Stimulated activated naive CD8-positive, alpha-beta T cell treated with anti-CD3 and anti-CD28 coated beads, Interleukin-15, Interleukin-2, amounts not matched to agents 100 ng/mL and 50 ng/mL, for 24 hours (primary cell): ENCODE results near the gene LPAR3.

Source experiments
- H3K27ac Mint-ChIP-seq: one replicate; pipeline ENCODE4 v1.8.0; 2021; ENCODE audit warnings: mild to moderate bottlenecking, mixed read lengths
- H3K27me3 Mint-ChIP-seq: one replicate; pipeline ENCODE4 v1.8.0; 2021; ENCODE audit warnings: mixed read lengths
- H3K36me3 Mint-ChIP-seq: one replicate; pipeline ENCODE4 v1.8.0; 2021; ENCODE audit warnings: low read depth, mixed read lengths
- H3K4me1 Mint-ChIP-seq: one replicate; pipeline ENCODE4 v1.8.0; 2021; ENCODE audit warnings: low read depth, mixed read lengths
- H3K4me3 Mint-ChIP-seq: one replicate; pipeline ENCODE4 v1.8.0; 2021; ENCODE audit warnings: mild to moderate bottlenecking, mixed read lengths
- H3K9me3 Mint-ChIP-seq: one replicate; pipeline ENCODE4 v1.8.0; 2021; ENCODE audit warnings: mixed read lengths

The LPAR3 gene

GRCh38 chr1:84855691-84856630 is 37.0 kb downstream of the LPAR3 start:
- peak overlapping the region; percentile 18 for H3K27ac Mint-ChIP-seq
- H3K27me3 Mint-ChIP-seq: peaks cover 3% of the 10 kb centered on the region
- H3K36me3 Mint-ChIP-seq: no peaks in the 10 kb centered on the region
- H3K4me1 Mint-ChIP-seq: peaks cover 38% of the 10 kb centered on the region
- no peak overlapping the region for H3K4me3 Mint-ChIP-seq
- no peaks in the 10 kb centered on the region for H3K9me3 Mint-ChIP-seq

DNA sequence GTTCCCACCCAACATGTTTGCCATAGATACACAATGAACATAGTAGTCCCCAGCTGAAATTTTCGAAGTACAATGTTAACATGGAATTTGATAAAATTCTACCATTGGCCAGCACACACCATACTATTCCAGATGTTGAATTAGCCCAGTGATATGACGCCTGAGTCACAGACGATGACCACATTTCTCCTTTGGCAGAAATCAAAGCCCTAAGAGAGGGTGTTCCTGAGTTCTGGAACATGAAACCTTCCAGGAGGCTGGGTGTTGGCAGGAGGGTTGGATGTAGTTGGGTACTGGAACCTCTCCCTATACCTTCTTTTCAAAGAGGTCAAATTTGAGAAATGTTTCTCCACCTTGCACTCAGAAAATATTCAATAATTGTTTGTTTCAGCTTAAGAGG is 37.8 kb downstream of the LPAR3 start:
- Mint-ChIP-seq H3K27me3 (peaks cover 3% of the 10 kb centered on the region), H3K4me1 (peaks cover 38% of the 10 kb centered on the region), H3K27ac (peak overlapping the region; percentile 18), H3K36me3 (no peaks in the 10 kb centered on the region), H3K9me3 (no peaks in the 10 kb centered on the region), H3K4me3 (no peak overlapping the region)

DNA sequence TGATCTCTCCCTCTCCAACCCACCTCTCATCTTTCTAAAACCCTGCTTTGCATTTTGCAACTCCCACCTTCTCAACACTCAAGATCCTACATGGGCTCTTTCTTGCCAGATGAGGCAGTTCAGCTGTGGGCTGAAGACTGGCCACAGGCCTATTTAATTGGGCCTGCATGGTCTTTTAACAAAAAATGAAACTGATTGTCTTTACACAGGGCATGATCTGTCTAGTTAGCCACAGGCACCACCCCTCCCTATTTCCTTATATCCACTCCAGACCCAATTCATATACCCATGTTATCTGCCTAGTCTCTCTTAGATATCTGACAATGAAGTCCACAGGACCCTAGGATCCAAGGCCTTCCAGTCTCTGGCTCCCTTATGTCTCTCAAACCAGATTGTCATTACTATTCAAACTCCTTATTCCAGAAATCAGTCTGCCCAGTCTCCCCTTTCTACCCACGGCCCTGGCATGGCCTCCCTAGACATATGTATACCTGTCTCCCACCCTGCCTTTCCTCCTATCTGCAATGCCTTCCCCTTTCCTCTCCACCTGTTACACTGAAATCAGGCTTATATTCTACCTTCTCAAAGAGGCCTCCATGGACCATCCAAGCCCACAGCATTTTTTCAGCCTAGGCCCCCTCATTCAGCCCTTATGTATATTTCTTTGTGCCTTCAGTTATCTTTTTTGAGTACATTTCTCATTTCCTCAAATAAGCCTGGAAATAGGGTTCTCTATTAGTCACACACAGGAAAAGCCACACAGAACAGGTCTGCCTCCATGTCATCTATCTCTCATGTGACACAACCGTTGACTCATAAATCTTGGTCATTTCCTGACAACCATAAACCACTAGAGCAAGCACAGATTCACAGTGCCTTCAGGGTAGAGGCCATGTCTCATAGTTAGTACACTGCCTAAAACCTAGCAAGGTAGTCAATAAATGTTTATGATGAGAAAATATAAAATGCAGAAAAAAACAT is 39.0 kb downstream of the LPAR3 start:
- peaks cover 33% of the 10 kb centered on the region for H3K4me1 Mint-ChIP-seq
- no peaks in the 10 kb centered on the region for H3K36me3 Mint-ChIP-seq
- peaks cover 3% of the 10 kb centered on the region for H3K27me3 Mint-ChIP-seq
- H3K4me3 Mint-ChIP-seq: no peak overlapping the region
- no peaks in the 10 kb centered on the region for H3K9me3 Mint-ChIP-seq
- peak overlapping the region; percentile 67 for H3K27ac Mint-ChIP-seq

DNA sequence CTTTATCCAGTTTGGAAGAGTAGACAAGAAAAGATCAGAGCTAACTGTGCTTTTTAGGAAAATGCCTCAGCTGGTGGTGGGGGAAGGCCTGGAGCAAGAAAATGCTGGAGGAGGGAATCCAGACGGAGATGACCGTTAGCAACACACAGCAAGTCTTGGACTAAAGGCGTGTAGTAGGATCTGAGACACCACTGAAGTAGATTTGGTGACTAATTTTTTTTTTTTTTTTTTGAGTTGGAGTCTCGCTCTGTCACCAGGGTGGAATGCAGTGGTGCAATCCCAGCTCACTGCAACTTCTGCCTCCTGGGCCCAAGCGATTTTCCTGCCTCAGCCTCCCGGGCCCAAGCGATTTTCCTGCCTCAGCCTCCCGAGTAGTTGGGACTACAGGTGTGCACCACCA is 41.2 kb downstream of the LPAR3 start:
- Mint-ChIP-seq H3K27ac (no peak overlapping the region), H3K9me3 (no peaks in the 10 kb centered on the region), H3K27me3 (no peaks in the 10 kb centered on the region), H3K4me3 (no peak overlapping the region), H3K4me1 (peaks cover 41% of the 10 kb centered on the region), H3K36me3 (no peaks in the 10 kb centered on the region)

DNA sequence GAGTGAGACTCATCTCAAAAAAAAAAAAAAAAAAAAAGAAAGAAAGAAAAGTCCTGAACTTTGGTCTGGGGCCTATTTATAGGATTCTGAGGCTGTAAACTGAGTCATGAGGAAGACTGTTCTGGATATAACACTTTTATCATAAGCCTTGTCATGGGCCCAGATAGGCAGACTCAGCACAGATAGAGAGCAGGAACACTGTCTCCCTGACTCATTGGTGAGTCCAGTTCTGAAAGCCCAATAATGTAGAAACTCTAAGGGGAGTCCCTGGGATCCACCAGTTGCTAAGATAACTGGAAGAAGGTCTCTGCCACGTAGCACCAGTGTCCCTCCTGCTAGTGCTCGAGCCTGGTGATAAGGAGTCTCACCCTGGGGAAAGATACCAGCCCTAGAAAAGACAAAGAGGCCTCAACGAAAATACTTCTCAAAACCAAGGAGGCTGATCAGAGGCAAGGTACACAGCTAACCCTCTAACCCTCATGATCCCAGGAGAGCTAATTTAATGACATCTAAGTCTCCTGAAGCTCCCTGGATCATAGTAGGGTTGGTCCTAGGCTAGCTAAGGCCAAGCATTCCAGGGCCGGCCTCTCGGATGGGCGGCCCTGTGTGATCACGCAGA is 43.5 kb downstream of the LPAR3 start:
- Mint-ChIP-seq H3K4me3 (no peak overlapping the region), H3K36me3 (no peaks in the 10 kb centered on the region), H3K27me3 (no peaks in the 10 kb centered on the region), H3K27ac (no peak overlapping the region), H3K9me3 (no peaks in the 10 kb centered on the region), H3K4me1 (peaks cover 25% of the 10 kb centered on the region)

GRCh38 chr1:84847253-84848250 is 45.5 kb downstream of the LPAR3 start:
- Mint-ChIP-seq H3K27me3 (no peaks in the 10 kb centered on the region), H3K9me3 (no peaks in the 10 kb centered on the region), H3K36me3 (no peaks in the 10 kb centered on the region), H3K4me1 (peaks cover 14% of the 10 kb centered on the region), H3K4me3 (no peak overlapping the region), H3K27ac (no peak overlapping the region)

GRCh38 chr1:84846387-84846786 is 46.6 kb downstream of the LPAR3 start:
- no peak overlapping the region for H3K4me3 Mint-ChIP-seq
- no peaks in the 10 kb centered on the region for H3K9me3 Mint-ChIP-seq
- H3K36me3 Mint-ChIP-seq: no peaks in the 10 kb centered on the region
- peaks cover 4% of the 10 kb centered on the region for H3K27me3 Mint-ChIP-seq
- H3K4me1 Mint-ChIP-seq: peaks cover 14% of the 10 kb centered on the region
- H3K27ac Mint-ChIP-seq: no peak overlapping the region

- Mint-ChIP-seq H3K4me3 (no peak overlapping the region), H3K36me3 (no peaks in the 10 kb centered on the region), H3K27ac (no peak overlapping the region), H3K9me3 (no peaks in the 10 kb centered on the region), H3K27me3 (peaks cover 4% of the 10 kb centered on the region), H3K4me1 (peaks cover 14% of the 10 kb centered on the region)
Measured at GRCh38 chr1:84845357-84845756, 47.6 kb downstream of the LPAR3 start.

- no peaks in the 10 kb centered on the region for H3K9me3 Mint-ChIP-seq
- H3K27ac Mint-ChIP-seq: no peak overlapping the region
- H3K4me3 Mint-ChIP-seq: no peak overlapping the region
- H3K27me3 Mint-ChIP-seq: peaks cover 4% of the 10 kb centered on the region
- H3K36me3 Mint-ChIP-seq: no peaks in the 10 kb centered on the region
- peaks cover 14% of the 10 kb centered on the region for H3K4me1 Mint-ChIP-seq
Measured at GRCh38 chr1:84844094-84844493, 48.9 kb downstream of the LPAR3 start.

DNA sequence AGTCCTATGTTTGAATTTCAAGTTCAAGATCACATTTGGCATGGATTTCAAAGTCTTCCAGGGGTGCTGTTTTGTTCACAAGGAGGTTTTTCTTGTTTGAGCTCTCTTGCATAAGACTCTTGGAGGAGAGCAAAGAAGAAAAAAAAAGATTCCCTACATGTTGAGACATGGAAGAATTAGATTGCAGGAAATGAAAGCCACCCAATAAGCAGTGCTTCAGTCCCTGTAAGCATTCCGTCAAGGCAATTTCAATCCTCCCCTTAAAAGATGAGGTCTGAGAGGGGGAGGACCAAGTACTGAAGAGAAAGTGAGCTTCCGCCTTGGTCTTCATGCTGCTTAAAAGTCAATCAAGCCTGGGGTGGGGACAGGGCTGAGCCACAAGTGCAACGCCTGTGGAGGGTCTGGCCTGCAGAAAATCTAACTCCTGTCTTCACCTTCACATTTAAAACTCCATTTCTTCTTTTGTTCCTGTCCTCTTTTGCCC is 50.2 kb downstream of the LPAR3 start:
- no peaks in the 10 kb centered on the region for H3K9me3 Mint-ChIP-seq
- H3K36me3 Mint-ChIP-seq: no peaks in the 10 kb centered on the region
- H3K27ac Mint-ChIP-seq: no peak overlapping the region
- peaks cover 10% of the 10 kb centered on the region for H3K4me1 Mint-ChIP-seq
- no peak overlapping the region for H3K4me3 Mint-ChIP-seq
- H3K27me3 Mint-ChIP-seq: peaks cover 4% of the 10 kb centered on the region

DNA sequence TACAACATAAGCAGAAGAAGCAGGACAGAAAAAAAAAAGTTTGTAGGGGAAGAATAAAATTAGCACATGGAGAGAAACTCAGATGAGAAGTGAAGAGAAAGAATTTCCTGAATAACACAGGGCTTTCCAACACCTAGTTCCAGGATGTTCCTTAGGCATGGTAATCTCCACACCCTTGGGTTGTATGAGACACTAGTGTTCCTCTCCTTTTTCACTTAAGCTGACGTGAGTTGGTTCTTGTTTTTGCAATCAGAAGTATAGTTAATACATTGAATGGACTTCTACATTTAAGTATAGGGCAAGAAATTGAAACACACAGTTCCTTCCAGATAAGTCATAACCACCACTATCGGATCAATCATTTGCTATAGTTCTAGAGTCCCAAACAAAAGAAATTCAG is 51.0 kb downstream of the LPAR3 start:
- no peaks in the 10 kb centered on the region for H3K9me3 Mint-ChIP-seq
- no peak overlapping the region for H3K27ac Mint-ChIP-seq
- no peaks in the 10 kb centered on the region for H3K36me3 Mint-ChIP-seq
- peaks cover 2% of the 10 kb centered on the region for H3K4me1 Mint-ChIP-seq
- H3K27me3 Mint-ChIP-seq: peaks cover 4% of the 10 kb centered on the region
- H3K4me3 Mint-ChIP-seq: no peak overlapping the region

- H3K4me1 Mint-ChIP-seq: no peaks in the 10 kb centered on the region
- H3K4me3 Mint-ChIP-seq: no peak overlapping the region
- no peak overlapping the region for H3K27ac Mint-ChIP-seq
- H3K36me3 Mint-ChIP-seq: no peaks in the 10 kb centered on the region
- no peaks in the 10 kb centered on the region for H3K9me3 Mint-ChIP-seq
- peaks cover 4% of the 10 kb centered on the region for H3K27me3 Mint-ChIP-seq
Measured at GRCh38 chr1:84840346-84840745, 52.7 kb downstream of the LPAR3 start.

DNA sequence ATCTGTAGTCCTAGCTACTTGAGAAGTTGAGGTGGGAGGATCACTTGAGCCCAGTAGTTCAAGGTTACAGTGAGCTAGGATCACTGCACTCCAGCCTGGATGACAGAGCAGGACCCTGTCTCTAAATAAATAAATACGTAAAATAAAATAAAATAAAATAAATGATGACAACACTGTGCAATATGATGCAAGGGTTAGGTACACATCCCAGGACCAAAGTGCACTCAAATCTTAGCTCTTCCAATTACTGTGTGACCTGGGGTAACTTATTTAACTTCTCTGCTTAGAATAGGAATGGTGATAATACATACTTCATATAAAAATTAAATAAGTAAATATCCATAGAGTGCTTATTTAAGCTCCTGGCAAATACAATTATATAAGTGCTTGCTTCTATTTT is 53.5 kb downstream of the LPAR3 start:
- no peak overlapping the region for H3K4me3 Mint-ChIP-seq
- H3K4me1 Mint-ChIP-seq: peaks cover 3% of the 10 kb centered on the region
- H3K36me3 Mint-ChIP-seq: no peaks in the 10 kb centered on the region
- H3K27ac Mint-ChIP-seq: no peak overlapping the region
- peaks cover 4% of the 10 kb centered on the region for H3K27me3 Mint-ChIP-seq
- H3K9me3 Mint-ChIP-seq: no peaks in the 10 kb centered on the region

GRCh38 chr1:84836145-84836544 is 56.9 kb downstream of the LPAR3 start:
- no peaks in the 10 kb centered on the region for H3K9me3 Mint-ChIP-seq
- H3K27me3 Mint-ChIP-seq: no peaks in the 10 kb centered on the region
- no peak overlapping the region for H3K4me3 Mint-ChIP-seq
- no peak overlapping the region for H3K27ac Mint-ChIP-seq
- H3K4me1 Mint-ChIP-seq: peaks cover 3% of the 10 kb centered on the region
- H3K36me3 Mint-ChIP-seq: no peaks in the 10 kb centered on the region
